ENCODE measurements around the gene C1QTNF8.

The C1QTNF8 gene, protein sequence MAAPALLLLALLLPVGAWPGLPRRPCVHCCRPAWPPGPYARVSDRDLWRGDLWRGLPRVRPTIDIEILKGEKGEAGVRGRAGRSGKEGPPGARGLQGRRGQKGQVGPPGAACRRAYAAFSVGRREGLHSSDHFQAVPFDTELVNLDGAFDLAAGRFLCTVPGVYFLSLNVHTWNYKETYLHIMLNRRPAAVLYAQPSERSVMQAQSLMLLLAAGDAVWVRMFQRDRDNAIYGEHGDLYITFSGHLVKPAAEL

DNA sequence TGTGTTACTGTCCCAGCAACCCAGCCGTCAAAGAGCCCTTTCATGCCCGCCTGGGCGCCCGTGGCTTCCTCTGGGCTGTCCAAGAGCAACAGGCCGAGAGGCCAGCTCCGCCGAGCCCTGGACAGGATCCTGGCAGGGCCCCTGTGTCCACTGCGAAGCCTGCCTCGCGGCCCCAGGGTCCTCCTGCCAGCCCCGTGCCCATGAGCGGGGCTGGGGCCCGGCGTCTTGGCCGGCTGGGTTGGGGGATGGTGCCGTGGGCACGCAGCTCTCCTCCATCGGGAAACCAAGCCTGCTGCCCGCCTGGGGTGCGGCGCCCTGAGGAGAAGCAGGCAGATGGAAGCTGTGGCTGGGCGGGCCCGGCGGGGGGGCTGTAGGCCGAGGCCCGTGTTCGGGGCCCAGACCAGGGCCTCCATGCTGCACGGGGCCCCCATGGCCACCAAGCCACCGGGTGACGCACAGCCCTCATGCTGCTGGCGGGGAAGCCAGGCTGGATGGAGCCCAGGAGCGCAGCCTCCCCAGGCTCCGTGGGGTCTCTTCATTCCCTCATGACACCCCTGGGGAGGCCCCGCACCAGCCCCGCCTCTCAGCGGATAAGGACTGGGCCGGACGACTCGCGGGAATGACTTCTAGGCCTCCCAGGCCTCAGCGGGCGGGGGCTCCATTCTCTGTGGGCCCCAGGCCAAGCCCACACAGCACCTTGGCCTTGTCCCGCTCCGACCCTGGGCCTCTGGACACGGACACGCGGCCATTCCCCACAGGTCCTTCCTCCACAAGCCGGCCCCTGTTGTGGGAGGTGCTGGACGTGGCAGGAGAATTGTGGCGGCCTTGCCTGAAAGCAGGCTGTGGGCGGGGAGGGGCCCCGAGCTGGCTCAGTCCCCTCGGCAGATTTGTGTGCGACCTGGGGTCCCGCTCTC, at the start of gene C1QTNF8:
Gene C1QTNF8 (minus strand): TSS at position 76 of the 914 bp plus-strand sequence. CDS start 1,322 bp downstream, outside the sequence.
- no peak for DNase-seq (ENCODE audit: low read depth, low spot score)

DNA sequence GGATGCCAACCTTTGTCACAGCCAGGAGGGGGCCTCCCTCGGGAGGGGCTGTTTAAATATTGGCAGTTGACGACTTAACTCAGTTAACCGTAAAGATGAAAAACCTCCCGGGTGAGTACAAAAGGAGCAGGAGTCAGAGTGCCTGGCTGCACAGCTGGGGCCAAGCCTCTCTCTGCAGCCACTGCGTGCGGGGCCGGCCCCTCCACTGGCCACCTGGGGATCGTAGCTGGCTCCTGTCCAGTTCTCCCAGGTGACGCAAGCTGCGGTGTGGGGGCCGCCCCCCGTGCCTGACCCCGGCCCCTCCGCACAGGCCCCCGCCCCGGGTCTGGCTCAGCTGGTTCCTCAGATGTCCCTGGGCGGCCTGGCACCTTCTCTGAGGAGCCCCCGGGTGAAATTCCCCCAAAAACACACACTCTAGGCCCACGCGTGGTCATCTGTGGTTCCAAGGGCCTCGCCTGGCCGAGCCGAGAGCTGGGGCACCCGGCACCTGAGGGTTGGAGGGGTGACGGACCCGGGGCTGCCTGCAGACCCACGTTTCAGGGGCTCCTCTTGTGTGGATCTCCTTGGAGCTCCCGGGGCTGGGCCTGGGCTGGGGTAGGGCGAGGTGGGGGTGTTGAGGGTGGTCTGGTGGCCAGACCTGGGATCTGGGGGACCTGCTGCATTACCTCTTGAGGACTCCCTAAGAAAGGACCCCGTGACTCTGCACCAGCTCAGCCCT, 49.5 kb upstream of the C1QTNF8 start:
- no peak for DNase-seq (ENCODE audit: low read depth, low spot score)

DNA sequence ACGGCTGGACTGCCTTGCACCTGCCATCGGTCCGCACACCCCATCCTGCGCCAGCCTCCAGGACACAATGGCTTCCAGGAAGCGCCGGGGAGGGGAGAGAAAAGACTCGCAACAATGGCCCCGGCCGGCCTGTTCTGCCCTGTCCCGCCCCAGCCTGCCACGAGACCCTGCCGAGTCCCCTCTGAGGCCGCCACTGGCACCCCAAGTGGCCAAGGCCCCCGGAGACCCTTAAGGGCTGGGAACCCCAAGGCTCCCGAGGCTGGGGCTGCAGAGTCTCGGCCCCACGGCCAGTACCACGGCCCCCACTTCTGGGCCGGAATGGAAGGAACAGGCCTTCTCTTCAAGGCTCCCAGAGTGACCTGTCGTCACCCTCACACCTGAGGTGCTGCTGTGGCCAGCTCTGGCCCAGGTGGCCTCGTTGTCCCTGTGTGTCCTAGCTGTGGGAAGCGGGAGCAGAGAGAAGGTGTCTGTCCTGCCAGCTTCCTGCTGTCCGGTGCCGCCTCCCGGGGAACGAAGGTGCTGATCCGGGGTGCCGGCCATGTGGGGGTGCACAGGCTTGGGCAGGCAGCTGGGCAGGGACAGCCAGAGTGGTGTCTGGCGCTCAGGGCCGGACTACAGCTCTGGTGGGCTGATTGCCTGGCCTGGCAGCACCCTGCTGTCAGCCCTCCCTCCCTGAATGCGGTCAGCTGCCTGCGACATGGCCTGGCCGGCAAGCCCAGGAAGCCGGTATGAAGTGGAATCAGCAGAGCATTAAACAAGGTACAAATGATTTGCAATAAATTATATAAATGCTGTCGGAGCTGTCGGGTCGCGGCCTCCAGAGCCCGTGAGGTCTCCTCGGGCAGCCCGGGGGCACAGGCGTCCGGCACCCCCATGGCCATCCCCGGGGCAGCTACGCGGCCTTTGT, 48.7 kb upstream of the C1QTNF8 start:
- no peak for DNase-seq (ENCODE audit: low read depth, low spot score)

DNA sequence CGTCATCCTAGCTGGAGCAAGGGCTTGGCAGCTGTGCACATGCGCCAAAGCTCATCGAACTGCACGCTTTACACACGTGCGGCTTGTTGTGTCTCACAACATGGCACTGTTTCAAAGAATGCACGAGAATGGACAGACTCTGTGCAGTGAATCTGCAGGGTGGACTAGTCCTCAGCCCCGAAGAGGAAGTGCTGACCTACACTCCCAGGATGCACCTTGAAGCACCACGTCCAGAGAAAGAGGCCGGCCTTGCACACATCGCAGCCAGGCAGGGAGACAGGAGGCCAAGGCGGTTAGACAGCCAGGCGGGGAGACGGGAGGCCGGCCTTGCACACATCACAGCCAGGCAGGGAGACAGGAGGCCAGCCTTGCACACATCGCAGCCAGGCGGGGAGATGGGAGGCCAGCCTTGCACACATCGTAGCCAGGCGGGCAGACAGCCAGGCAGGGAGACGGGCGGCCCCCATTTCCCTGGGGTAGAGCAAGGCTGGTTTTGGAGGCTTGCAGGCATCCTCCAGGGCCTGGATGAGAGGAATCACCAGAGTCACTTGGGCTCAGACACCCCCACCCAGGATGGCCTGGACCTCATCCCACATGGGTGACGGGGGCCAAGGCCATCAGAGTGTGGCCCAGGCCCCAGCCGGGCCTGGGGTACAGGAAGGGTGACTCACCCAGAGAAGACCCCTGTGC, 47.9 kb upstream of the C1QTNF8 start:
- no peak for DNase-seq (ENCODE audit: low read depth, low spot score)

DNA sequence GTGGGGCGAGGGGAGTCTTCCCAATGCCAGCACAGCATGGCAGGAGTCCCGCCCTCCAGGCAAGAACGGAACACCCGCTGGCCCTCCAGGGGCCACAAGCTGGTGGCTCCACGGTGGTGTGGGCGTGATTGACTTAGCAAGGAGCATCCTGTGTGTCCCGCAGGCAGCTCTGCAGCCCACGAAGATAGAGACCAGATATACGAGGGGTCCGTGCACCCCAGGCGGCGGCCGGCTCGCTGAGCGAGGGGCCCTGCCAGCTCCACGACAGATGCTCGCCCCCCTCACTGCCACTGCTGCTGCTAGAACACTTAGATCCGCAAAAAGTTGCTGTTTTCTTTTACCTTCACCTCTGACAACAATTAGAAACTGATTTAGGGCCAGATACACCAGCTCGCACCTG, 46.9 kb upstream of the C1QTNF8 start:
- DNase-seq (ENCODE audit: low read depth, low spot score) = no peak

DNA sequence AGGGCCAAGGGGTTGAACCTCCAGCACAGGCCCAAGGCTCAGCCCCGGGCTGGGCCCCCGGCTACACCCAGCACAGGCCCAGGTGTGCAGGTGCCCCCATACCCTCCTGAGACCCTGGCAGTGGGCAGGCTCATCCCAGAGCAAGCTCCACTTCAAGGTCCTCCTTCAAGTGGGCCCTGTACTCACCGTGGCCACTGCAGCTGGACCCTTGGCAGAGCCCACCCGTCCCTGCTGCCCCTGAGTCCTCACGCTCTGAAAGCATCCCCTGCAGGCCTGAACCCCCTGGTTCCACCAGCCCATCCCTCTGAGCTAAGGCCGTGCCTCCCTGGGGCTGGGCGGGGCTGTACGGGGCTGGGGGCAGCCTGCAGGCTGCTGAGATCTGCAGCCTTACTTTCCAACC, 45.7 kb upstream of the C1QTNF8 start:
- no peak for DNase-seq (ENCODE audit: low read depth, low spot score)

DNA sequence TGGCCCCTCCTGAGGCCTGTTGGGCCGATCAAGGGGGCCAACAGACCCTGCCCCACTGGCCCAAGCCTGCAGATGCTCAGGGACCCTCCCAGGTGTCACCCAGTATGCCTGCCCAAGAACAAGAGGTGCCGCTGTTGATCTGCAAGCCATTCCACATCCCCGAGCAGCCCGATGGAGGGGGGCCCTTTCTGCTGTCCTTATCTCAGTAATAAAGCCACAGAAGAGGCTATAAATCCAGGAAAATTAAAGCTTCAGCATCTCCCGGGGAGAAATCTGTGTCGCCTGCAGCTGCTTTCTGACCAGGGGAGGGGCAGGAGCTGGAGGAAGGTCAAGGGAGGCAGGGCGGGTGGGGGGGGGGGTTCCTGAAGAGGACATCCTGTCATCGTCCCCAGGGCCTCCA, 45.1 kb upstream of the C1QTNF8 start:
- no peak for DNase-seq (ENCODE audit: low read depth, low spot score)

DNA sequence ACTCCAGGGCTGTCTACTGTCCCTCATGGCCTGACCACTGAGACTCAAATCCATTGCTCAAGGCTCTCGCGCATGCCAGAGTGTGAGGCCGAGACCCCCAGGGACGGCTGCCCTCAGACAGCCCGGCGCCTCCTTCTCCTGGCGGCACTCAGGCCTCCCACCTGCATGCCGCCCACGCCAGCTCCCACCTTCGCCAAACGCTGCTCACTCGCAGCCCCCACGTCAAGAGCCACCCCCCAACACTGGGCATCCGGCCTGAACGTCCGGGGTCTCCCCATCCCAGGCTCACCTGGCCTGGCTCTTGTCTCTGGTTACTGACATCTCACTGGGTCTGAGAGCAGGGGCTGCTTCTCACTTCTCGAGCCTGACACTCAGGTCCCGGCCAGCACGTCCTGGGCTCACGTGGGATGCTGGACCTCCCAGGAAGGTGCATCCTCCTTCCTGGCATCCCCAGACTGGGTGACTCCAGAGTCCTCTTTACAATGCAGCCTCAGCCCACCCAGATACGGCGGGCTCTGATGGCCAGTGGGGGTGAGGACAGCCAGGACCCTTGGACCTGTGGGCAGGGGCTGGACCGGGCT, 44.6 kb upstream of the C1QTNF8 start:
- no peak for DNase-seq (ENCODE audit: low read depth, low spot score)

DNA sequence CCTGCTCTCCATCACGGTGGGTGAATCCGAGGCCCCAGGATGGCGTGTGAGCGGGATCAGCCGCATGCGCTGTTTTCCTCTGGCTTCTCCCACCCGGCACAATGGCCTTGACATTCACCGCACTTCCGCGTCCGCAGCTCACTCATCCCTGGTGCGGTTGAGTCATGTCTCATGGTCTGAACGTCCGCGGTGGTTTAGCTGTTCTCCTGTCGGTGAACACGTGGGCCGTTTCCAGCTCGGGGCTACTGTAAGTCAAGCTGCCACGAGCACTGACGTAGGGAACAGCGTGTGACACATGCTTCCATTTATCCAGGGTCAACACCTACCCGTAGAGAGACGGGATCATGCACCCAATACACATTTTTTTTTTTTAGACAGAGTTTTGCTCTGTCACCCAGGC, 41.6 kb upstream of the C1QTNF8 start:
- no peak for DNase-seq (ENCODE audit: low read depth, low spot score)

DNA sequence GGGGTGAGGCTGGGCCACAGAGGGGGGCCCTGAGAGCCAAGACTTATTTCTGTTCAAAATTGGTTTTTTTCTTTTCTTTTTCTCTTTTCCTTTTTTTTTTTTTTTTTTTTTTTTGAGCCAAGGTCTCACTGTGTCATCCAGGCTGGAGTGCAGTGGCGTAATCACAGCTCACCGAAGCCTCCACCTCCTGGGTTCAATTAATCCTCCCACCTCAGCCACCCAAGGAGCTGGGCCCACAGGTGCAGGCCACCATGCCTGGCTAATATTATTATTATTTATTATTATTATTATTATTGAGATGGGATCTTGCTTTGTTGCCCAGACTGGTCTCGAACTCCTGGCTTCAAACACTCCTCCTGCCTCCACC, 39.4 kb upstream of the C1QTNF8 start:
- no peak for DNase-seq (ENCODE audit: low read depth, low spot score)

DNA sequence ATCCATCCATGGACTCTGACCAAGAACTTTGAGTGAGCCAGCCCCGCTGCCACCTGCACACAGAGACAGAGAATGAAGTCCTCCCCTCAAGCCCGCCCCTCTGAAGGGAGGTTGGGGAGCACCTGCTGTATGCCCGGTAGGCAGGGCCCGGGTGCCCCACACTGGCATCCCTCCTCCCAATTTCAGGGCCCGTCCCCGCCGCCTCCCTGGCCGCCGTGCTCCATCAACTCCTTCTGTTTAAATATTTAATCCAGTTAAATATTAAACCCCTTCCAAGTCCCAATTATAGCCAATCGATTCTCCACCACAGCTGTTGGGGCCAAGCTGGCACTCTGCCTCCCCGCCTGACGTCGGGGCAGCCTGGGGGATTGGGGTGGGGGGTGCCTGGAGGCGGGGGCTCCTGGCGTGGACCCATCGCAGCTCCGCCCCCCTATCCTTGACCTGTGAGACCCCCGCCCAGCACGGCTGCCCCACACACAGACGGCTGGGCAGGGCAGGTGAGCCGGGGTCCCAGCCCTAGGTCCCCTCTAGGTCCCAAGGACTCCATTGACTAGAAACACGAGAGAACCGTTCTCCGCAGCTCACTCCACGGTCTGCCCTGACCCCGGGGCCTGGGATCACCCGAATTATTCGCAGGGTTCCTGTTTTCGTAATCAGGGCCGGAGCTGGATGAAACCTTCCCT, 38.9 kb upstream of the C1QTNF8 start:
- DNase-seq (ENCODE audit: low read depth, low spot score) = no peak

DNA sequence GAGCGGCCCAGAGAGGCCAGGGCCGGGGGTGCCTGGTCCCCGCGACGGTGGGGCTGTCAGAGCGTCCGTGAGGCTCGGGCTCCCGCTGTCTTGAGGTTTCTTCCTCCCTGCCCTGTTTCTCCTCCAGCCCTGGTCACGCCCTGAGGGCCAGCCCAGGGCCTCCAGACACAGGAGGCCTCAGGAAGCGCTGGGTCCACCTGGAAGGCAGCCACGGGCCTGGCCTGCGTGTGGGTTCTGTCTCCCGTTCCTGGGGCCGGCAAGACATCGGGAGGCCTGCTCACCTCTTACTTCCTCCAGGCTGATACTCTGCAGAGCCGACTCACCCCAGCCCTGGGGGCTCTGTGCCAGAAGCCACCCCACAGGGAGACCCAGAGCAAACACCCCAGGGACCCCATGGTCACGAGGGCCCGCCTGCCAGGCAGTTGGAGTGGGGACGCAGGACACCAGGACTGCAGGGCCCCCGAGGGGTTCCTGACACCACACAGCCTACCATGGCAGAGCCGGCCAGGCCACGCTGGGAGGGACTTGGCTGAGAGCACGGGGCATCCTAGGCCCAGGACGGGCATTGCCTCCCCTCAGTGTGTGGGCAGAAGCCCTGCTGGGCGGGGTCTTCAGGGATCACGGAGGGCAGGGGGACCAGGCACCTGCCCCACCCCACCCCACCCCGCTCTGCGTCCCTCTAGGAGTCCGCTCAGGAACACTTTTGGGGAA, 37.9 kb upstream of the C1QTNF8 start:
- DNase-seq (ENCODE audit: low read depth, low spot score) = no peak

DNA sequence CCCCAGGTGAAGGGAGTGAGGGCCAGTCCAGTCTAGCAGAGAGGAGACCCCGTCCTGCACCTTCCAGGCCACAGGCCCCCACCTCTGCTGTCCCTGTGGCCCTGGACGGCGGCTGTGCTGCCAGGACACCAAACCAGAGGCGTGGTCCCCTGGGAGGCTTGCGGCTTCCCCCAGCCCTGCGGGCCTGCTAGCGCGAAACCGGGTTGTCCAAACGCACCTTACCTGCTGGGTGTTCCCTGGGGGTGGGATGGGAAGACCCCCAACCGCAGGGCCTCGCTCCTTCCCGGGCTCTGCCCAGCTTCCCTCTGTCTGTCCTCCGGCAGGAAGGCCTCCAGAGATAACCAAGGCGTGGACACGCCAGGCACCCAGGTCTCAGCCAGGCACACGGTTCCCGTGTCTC, 37.2 kb upstream of the C1QTNF8 start:
- DNase-seq (ENCODE audit: low read depth, low spot score) = no peak

DNA sequence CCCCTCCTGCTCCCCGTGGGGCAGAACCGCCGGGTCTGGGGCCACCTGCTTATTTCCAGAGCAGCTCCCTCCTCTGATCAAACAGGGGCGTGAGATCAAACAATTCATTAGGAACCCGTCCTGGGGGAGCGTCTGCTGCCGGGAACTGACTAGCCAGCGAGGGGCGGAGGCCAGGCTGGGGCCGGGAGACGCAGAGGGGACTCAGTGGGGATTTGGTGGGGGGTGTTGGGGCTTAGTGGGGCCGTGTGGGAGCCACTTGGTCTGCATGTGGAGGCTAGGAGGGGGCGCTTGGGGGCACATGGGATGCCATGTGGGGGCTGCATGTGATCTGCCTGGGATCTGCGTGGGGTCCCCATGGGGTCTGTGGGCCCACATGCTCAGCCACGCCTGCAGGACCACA, 36.4 kb upstream of the C1QTNF8 start:
- no peak for DNase-seq (ENCODE audit: low read depth, low spot score)

DNA sequence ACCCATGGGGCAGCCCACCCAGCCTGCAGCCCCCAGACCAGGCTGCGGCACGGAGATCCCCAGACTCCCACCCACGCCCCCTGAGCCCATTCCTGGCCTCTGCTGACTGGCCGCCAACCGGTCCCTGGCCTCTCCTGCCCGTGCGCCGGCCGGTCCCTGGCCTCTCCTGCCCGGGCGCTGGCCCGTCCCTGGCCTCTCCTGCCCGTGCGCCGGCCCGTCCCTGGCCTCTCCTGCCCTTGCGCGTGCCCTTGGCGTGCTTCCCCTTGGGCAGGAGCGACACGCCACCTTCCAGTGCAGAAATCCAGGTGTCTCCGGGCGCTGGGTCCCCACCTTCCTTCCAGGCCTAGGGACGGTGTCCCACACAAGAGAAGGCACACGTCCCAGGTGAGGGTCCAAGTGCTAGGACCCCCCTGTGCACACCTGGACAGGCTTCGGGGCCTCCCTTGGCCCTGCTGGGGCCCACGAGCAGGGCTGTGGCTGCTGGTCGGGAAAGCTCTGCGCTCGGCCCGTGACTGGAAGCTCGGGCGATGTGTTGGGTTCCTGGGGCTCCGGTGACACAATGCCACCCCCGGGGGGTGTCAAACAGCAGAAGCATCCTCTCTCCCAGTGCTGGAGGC, 35.4 kb upstream of the C1QTNF8 start:
- DNase-seq (ENCODE audit: low read depth, low spot score) = no peak

DNA sequence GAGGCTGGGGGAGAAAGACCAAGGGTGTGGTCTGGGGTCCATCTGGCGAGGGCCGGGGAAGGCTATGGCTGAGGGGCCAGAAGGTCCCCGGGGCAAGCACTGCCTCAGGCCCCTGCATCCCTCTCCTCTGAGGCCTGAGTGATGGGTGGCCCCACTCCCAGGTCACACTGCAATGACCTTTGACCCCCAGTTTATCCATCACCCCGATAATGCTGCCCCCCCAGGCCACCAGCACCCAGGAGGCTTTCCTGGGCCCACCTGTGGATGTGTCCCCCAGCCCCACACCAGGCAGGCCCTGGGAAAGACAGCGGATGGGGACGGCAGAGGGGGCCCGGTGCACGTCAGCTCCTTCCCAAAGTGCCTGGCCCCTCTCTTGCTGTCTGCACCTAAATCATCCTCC, 34.3 kb upstream of the C1QTNF8 start:
- DNase-seq (ENCODE audit: low read depth, low spot score) = no peak

DNA sequence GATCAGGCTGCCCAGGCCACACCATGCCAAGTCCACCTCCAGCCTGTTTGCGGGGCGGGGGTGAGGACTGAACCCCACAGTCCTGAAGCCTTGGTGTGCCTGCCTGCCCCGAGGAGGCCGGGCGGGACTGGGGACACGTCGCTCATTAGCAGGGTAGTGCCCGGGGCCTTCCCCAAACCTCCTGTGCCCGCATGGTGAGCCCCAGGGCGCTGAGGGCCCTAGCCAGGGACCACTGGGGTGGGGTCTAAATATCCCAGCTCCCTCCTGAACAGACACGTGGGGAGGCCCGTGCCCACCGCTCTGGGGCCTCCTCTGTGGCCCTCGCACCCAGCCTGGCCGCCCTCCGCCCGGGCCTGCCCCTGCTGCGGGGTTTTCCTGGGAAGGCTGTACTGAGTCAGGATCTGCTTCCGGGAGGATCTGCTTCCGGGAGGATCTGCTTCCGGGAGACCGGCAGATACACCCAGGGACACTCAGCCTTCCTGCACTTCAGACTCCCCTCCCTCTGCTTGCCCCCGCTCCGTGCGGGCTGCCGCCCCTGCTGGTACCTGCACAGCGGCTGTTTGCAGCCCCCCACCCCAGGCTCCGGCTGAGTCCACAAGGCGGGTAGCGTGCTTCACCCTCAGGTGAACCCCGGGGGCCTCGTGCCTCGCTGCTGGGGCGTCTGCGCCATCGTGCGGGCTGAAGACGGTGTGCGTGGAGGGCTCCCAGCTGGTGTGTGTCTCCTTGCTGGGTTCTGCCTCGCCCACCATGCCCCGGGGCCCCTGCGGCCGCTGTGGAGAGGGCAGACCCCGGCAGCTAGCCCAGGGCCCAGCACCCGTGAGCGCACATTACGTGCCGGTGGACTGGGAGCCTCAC, 33.3 kb upstream of the C1QTNF8 start:
- DNase-seq (ENCODE audit: low read depth, low spot score) = no peak

Measured in activated CD4-positive, CD25-positive, alpha-beta regulatory T cell treated with anti-CD3 and anti-CD28 coated beads, Interleukin-2, amount 50 U/mL, for 16 hours (primary cell).